GM19025 (cell line): ENCODE measurements around the gene C1orf116.
"Not testable (repeated sequence)": the region's sequence is repeated elsewhere in the genome, so short reads cannot be mapped to it uniquely, and the experiment has no call there.

Experiments
- ATAC-seq: cut with Tn5 transposase; IDR thresholded peaks from one replicate; pipeline ENCODE4 v1.9.1; 2021; ENCODE audit warnings: mild to moderate bottlenecking, low read depth, moderate library complexity; ENCODE audit not compliant: unreplicated experiment

Gene C1orf116

DNA sequence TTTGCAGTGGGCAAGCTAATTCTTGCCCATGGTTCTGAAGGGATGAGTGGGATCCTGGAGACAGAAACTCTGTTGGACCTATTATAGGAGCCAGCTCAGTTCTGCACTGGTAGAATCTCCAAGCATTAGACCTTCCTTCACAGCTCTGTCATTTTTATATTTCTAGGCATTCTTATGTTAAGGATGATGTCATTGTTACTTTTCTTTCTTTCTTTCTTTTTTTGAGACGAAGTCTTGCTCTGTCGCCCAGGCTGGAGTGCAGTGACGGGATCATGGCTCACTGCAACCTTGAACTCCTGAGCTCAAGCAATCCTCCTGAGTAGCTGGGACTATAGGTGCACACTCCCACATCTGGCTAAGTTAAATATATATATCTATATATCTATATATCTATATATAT is 28.0 kb upstream of the C1orf116 start:
- no peak for ATAC-seq

DNA sequence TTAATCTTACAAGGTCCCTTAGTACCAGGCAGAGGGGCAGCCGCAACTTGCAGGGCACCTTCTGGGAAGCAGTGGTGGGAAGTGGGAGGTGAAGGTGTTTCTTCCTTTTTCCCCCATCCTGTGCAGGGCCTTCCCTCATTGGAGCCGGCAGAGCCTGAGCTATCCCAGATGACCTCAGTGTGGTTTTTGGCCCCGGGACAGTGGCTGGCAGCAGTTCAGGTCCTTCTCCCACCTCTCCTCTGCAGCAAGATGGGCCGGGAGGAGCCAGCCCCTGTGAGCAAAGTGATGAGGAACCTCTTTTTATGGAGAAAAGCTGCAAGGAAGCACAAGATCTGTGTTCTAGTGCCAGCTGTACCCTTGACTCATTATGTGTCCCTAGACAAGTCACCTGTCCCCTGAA is 27.3 kb upstream of the C1orf116 start:
- no peak for ATAC-seq

DNA sequence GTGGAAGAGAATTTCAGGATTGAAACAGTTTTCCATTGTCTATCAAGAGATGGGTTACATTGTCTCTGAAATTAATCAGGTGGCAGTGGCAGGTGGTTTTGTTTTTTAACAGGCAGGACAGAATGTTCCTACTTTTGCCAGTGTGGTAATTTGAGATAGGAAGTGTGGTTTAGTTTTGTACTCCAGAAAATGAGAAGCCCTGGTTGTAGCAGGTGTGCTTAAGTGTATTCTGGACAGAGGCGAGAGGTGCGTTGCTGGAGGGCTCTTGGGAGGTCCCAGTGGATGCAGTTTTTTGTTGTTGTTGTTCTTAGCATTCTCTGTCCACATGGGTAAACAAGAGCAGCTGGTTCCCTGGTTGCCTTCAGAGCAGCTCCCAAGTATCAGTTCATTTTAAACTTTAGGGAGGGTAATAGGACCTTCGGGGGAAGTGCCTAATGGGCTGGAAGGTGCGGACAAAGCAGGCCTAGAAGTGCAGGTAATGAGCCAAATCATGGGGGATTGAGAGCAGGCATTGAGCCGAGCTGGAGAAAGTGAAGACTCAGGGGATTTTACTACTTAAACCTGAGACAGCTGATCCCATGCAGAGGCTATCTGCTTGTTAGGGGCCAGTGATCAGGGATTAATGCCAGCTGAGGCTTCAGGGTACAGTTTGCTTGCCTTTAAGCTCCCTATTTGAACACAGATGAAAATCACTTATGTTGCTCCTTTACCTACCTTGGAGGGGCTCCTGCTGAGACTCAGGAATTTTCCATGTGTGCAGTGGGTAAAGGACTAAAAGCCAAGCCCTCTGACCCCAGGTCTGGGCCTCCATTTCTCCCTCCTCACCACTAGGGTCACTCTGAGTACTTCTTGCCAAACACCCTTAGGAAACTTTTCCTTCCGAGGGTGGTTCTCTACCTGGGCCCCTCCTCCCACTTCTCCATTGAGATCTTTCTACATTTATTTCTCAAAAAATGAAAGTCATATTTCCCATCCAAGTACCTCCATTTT is 26.6 kb upstream of the C1orf116 start:
- no peak for ATAC-seq

DNA sequence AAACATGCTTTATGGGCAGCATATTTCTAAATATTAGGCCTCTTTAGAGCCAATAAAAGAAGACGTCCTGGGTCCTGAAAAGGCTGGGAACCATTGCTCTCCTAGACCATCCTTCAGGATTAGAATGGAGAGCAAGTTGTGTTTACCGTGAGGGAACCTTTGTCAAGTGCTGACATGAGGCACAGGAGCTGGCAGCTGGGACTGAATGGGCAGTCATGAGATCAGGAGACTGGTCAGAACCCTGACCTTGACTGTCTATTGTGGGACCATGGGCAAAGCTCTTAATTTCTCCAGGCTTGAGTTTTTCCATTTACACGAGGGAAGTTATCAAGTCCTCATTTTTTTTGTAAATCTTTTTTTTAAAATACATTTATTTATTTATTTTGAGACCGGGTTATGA is 25.7 kb upstream of the C1orf116 start:
- ATAC-seq: no peak

DNA sequence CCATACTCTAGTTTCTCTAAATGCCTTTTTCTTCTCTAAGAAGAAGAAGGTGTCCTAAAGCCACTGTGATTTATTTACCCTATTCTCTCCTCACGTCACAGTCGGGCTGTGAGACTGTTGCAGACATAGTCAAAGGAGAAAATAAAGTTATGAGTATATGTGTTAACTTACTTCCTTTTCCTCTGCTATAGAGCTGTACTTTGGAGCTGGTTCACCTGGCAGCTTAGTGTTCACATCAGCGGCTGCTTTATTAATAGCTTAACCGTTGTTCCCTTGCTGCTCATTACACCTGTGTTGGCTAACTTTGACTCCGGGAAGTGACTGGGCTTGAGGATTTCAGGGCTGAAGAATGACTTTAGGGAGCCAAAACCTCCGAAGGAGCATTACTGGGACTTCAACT is 24.1 kb upstream of the C1orf116 start:
- ATAC-seq: no peak

DNA sequence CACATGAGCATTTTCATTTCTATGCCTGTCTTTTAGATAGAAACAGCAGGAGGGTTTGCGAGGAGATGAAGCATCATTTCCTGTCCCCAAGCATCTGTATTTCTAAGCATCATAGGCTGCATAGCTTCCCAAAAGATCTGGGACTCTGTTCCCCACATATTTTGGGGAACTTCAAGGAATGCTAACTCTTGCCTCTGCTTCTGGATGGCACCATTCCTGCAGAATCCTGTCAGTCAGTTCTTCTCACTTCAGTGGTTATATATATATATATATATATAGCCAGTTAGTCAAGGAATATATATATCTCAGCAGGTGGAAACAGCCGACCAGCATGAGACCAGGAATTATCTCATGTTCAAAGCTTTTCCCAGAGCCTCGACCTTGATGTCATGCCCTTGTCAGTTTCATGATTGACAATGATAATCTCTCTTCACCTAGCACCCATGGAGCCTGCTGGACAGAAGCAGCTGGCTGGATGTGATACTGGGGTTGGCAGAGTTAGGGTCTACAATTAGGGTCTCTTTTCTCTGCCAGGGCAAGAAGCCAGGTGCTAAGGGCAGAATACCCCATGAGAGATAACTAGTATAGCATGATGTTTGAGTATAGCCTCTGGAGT is 22.9 kb upstream of the C1orf116 start:
- no peak for ATAC-seq

DNA sequence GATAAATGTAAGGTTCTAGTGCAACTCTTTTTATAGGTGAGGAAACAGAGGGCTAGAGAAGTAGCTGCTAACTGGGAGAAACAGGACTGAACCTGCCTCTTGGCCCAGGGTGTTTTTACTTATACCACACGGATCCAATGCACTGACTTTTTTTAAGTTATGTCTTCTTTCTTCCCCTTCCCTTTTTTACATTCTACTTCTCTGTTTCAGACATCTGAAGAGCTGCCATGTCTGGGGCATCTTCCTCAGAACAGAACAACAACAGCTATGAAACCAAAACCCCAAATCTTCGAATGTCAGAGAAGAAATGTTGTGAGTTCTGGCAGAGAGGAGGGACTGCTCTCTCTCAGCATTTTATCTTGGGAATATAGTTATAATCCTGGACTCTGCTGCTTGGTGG is 21.9 kb upstream of the C1orf116 start:
- no peak for ATAC-seq

DNA sequence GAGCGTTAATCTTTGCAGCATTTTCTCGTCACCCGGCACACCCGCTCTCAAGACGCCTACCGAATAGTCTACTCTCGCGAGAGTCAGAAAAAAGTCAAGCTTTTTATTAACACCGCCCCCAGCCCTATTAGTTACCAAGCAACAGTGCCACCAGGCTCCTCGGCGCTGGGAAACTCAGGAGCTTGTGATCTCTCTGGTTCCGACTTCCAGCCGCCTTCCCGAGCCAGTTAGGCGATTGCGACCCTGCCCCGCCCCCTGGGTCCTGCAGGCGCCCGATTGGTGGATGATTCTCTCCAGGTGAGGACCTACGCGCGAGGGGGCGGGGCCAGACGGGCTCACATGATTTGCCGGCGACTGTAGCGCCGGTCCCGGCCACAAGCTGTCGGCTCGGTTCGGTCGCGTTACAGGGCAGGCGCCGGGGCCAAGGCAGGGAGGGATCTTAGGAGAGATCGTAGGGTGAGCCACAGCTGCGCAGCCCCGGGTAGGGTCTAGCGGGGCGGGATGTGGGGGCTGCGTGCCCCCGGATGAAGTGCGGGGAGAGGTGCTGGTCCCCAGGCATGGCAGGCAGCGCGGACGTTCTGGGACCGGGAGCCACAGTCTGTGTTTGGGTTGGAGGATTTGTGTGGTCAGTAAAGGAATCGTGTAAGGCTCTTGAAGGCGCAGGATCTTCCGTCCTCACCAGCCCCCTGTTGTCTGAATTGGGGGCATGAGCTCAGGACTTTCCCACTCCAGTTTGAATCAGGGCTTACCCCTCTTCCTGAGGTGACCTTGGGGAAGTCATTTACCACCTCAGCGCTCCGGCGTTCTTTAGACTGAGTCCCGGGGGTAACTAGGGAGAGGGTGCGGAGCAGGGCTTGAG is 20.6 kb upstream of the C1orf116 start, which contains the start of gene PFKFB2:
Gene PFKFB2 (plus strand): TSS at position 365 of the 859 bp plus-strand sequence. CDS start 1,443 bp downstream, outside the sequence.
- peak; percentile 80 for ATAC-seq

DNA sequence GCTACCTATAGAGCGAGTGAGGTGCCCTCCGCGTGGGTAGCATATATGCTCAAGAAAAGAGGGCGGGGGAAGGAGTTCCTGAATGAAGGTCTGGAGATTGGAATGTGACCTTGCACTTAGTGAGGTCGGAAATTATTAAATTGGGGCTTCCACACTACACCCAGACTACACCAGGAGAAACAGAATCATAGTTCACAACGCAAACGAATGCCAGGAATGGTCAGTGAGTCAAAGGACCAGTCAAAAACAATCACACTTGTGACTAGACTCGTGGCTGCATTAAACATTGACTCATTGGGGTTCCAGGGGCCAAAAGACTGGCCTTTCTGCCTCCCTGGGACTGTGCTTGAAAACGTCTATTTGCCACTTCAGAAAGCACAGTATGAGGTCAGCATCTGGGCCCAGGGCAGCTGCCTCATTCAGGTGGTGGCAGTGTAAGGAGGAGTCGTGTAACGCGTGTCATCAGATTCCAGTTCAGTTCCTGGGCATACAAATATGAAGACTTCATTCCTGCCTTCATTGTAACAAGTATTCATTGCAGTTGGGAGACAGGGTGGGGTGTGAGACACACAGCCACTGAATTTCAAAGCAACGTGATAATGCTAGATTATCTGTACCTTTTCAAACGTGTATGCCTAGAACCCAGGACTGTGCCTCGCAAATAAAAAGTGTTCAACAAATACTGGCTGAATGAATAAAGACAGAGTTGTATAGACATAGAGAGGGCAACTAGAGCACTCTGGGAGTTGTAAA is 18.8 kb upstream of the C1orf116 start, which contains the start of gene YOD1:
Gene YOD1 (minus strand): TSS at position 18 of the 753 bp plus-strand sequence. CDS start 178 bp downstream, outside the sequence.
- ATAC-seq: no peak

DNA sequence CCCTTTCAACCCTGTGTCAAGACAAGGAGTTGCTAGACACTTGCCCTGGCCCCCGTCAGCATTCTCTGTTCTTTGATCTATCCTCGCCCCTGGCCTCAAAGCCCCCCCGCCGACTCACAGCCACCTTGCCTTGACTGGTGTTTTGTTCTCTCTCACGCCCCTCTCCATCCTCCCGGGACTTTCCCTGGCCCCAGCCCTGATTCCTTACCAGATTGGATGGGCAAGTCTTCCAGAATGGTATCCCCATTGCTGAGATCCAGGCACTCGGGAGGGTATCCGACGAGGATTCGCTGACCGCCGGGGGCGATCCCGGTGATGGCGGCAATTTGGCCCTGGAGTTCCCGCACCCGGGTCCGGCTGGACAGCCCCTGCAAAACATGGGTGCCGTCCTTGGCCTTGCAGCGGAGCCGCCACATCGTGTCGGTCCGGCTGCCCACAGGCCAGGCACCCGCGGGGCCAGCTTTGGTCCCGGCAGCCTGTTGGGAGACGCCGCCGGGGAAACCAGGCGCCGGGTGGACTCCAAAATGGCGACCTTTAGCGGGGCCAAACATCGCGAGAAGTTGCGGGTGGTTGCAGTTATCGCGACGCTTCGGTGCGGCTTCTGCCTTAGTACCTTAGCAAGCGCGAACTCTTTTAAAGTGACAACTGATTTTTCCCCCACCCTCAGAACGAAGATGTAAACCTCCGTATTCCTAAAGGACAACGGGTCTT is 18.1 kb upstream of the C1orf116 start:
- ATAC-seq: peak; percentile 40

DNA sequence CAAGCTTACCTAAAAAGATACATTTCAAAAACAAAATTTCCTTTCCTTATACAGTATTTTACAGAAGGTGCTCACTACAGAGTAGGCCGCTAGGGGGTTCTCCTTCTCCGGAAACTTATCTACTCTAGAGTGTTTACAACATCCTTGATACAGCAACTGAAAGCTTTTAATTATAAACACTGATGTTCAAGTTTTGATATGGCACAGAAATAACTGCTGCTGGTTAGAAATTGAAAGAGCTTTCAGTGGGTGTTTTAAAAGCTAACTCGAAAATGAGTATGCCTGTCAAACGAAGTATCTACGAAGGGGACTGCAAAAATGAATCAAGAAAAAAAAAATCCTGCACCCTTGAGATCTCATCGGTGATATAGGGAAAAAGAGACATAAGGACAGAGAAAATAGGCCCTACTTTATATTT is 17.4 kb upstream of the C1orf116 start:
- no peak for ATAC-seq

DNA sequence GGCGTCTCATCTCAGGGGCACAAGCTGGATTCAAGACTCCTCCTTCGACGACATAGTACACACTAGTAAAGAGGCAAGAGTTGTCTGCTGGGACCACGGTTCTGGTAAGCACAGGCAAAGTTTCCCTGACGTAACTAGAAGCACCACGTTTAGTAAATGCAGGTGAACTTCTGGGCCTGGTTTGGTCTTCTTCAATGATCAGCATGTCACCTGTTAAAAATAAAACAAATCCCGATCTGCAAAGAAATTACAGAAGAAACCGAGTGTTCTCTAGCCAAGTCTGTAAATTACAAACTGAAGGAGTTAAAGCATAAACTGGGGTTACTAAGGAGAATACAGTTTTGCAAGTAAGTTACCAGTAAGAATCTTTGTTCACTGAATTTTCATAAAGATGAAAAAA is 17.0 kb upstream of the C1orf116 start:
- no peak for ATAC-seq

DNA sequence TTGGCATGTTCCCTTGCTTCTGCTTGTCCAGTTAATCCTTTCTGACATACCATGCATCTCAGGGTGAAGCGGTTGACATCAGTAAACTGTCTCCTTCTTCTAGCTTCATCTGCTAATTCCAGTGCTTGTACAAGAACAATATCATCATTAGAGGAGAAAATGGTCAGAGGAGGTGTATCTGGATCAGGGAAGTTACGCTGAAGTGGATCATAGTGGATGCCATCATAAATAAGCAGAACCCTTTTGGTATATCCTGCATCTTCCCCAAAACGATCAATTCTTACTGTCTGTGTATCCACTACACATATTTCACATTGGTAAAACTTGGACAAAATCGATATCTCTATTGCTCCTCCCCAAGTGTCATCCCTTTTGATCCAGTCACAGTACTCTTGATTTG is 16.5 kb upstream of the C1orf116 start:
- ATAC-seq: no peak

DNA sequence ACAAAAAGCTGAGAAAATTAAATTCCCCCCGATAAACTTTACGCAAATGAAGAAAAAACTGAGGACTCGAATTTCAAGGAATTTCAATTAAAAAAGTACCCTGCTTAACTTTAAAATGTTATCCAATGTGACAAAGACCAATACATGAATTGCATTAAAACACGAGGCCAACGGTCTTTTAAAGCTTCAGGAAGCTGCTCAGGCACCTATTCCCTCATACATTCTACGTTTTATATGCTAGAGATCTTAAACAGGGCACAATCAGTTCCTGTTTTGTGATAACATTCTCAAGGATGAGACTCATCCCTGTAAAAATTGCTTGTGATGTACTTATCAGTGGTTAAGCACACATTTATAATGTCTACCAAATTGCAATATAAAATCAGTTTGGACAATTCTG is 15.5 kb upstream of the C1orf116 start:
- no peak for ATAC-seq

DNA sequence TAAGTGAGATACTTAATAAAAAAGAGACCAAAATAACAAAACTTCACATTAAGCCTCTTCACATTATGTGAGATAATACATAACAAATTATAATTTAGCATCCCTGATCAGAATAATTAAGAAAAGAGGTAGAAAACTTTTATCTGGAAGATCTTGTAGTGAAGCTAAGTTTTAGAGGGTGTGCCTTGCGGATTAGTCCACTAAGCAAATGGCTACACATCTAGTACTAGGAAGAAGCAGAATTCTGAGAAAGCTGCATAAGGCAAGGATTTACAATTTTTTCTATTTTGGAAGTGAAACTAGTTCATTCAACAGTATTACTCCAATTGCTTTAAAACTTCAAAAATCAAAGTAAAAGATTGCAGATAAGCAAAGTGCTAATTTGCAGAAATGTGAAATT is 14.9 kb upstream of the C1orf116 start:
- no peak for ATAC-seq

DNA sequence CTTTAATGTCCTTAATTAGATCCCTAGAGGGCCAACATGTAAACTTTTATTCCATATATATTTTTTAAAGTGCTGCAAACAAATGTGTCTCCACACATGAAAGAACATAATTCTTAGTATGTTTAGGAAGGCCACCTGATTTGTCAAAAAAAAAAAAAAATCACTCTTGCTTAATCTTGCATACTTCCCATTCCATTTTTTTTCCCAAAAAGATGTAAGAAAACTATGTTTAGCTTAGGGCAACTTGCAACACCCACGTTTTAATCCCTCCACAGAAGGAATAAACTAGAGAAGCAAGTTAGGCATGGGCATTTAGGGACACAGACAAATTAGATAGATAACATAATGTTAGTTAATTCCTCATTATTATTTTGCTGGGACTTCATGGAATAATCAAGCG is 12.9 kb upstream of the C1orf116 start:
- ATAC-seq: no peak

DNA sequence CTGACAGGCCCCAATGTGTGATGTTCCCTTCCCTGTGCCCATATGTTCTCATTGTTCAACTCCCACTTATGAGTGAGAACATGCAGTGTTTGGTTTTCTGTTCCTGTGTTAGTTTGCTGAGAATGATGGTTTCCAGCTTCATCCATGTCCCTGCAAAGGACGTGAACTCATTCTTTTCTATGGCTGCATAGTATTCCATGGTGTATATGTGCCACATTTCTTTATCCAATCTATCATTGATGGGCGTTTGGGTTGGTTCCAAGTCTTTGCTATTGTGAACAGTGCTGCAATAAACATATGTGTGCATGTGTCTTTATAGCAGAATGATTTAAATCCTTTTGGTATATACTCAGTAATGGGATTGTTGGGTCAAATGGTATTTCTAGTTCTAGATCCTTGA is 8.8 kb upstream of the C1orf116 start:
- not testable (repeated sequence) for ATAC-seq

DNA sequence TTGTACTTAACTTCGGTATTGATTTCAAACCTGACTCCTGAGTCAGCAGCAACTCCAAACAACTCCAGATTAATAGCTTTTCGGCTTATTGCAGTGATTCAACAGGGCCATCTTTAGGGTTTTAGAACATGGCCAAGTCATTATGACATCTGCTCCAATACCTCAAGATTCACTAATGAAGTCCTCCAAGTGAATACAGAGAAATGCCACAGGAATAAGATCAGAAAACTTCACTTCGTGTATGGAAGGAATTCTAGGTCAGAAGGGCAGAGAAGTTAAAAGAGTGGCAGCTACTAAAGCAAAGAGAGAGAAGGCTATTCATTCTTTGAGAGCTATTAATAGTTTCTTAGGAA is 7.6 kb upstream of the C1orf116 start:
- no peak for ATAC-seq

DNA sequence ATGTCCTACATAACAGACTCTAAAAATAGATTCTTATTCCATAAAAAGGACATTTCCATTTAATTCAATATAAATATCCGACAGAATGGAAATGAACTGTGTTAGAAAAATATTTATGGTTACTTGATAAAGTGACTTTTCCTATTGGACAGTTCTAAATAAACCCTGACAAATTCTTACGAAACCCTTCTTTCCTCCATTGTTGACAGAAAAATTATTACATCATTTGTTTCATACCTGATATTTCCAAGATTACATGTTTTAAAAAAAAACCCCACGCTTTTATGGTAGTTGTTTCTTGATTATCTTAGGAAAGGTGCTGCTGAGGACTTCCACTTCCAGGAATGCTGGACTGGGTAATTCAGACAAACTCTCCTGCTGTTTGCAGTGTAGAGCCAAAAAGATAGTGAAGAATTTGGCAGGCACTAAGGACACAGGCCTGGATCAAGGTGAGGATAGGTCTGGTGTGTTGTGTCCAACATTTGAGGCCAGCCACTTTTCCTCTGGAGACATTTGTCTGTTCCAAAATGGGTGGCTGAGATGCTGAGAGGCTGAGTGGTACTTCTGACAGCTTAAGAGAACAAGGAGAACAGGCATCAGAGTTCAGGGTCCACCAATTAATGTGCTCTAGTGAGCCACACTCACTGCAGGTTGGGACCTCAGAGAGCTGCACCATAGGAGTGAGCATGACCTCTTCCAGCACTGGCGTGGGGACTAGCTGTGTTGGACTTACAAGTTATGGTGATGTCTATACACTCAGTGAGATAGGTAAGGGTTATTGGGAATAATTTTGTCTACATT is 7.0 kb upstream of the C1orf116 start:
- ATAC-seq: no peak
